Measurements from ENCODE around the gene ACTR6. TPM values are rescaled to one million over a fixed set of nuclear protein-coding genes. Genes with fewer than 3 reads are reported as not detected.

ACTR6 gene
- total RNA-seq, 1 experiment from 2014 or later: 38.8 TPM

DNA sequence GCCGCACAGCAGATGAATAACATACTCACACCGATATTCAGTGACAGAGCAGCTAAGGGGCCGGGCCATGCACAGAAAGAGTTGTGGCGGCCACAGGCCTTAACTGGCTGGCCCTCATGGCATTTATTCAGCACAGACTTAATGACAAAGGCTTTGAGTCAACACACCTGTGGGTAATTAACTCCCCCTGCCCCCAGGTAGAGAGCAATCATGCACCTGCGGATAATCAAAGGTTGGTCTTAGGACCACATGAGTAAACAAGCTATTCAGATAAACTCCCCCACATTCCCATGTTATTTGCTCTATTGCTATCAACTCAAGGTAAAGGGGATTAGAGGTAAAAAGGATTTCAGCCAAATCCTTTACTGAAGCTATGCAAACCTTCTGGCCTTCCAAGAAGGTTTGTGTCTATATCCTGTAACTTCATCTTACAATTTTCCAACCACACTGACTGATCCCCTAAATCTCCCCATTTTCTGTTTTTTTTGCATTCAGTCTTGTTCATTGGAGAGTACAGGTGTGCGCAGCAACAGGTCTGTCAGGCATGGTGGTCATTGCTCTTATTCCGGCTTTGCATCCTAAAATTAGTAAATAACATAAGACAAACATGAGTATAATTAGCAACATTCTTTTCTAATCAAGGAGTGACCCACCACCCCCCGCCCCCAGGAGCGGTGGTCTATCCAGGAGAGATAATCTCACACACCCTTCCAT, 41.1 kb upstream of the ACTR6 start:
- Histone ChIP-seq H3K27ac (ENCODE audit: low read length) (no peak overlapping the region), H3K79me2 (ENCODE audit: low read length) (no peaks in the 10 kb centered on the region), H3K27me3 (ENCODE audit: low read length) (no peaks in the 10 kb centered on the region), H2AFZ (ENCODE audit: low read length) (no peak overlapping the region), H3K4me3 (ENCODE audit: low read length) (no peak overlapping the region), H3K9me3 (ENCODE audit: low read length) (no peaks in the 10 kb centered on the region), H3K9ac (ENCODE audit: low read length) (no peak overlapping the region), H3K9me2 (replicated peaks; ENCODE audit: insufficient read depth, low read length) (no peaks in the 10 kb centered on the region), H3K36me3 (ENCODE audit: insufficient read depth, low read length) (no peaks in the 10 kb centered on the region; the same call in 1 of the 2 replicates), H4K20me1 (ENCODE audit: insufficient read depth, low read depth, low read length) (no peaks in the 10 kb centered on the region), H3K4me1 (ENCODE audit: low read length) (peaks cover 12% of the 10 kb centered on the region), H3K4me2 (ENCODE audit: low read depth, low read length, poor library complexity, severe bottlenecking) (no peak overlapping the region)
- no peak for DNase-seq

DNA sequence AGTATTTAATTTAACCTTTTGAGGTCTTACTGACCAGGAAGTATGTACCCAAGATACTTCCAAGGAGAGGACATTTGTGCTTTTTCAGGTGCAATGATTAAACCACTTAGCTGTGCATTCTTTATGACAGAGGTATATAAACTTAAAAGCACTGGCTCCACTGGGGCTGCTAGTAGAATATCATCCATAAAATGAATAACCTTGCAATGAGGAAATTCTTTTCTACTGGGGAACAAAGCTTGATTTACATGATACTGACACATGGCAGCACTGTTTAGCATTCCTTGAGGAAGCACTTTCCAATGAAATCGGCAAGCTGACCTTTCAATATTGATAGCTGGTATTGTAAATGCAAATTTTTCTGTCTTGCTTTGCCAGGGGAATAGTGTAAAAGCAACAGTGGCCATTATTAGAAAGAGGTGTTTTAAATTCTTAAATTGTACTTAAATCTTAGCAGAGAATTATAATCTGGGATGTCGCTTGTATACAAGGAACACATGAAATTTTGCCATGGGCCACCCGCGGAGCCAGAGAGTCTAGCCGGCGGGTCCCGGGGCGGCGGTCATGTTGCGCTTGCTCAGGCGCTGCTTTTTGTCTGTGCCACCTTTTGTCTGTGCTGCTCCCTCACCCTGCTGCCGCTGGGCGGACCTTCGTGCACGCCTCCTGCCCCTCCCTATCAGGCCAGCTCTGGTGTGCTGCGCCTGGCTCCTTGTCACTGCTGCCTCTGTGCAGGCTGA, 37.0 kb upstream of the ACTR6 start:
- Histone ChIP-seq H3K27ac (ENCODE audit: low read length) (0 out of 2 replicates have a peak overlapping the region, but pooled peaks have one; percentile 8), H4K20me1 (ENCODE audit: insufficient read depth, low read depth, low read length) (no peaks in the 10 kb centered on the region), H3K4me3 (ENCODE audit: low read length) (peak overlapping the region; percentile 37; the same call in 1 of the 2 replicates), H3K9me3 (ENCODE audit: low read length) (no peaks in the 10 kb centered on the region), H3K79me2 (ENCODE audit: low read length) (no peaks in the 10 kb centered on the region), H3K4me1 (ENCODE audit: low read length) (peaks cover 14% of the 10 kb centered on the region), H3K9me2 (replicated peaks; ENCODE audit: insufficient read depth, low read length) (no peaks in the 10 kb centered on the region), H3K9ac (ENCODE audit: low read length) (peak overlapping the region; percentile 25), H2AFZ (ENCODE audit: low read length) (no peak overlapping the region), H3K36me3 (ENCODE audit: insufficient read depth, low read length) (no peaks in the 10 kb centered on the region; the same call in 1 of the 2 replicates), H3K27me3 (ENCODE audit: low read length) (no peaks in the 10 kb centered on the region), H3K4me2 (ENCODE audit: low read depth, low read length, poor library complexity, severe bottlenecking) (peak overlapping the region; percentile 55)
- peak; percentile 83 for DNase-seq

DNA sequence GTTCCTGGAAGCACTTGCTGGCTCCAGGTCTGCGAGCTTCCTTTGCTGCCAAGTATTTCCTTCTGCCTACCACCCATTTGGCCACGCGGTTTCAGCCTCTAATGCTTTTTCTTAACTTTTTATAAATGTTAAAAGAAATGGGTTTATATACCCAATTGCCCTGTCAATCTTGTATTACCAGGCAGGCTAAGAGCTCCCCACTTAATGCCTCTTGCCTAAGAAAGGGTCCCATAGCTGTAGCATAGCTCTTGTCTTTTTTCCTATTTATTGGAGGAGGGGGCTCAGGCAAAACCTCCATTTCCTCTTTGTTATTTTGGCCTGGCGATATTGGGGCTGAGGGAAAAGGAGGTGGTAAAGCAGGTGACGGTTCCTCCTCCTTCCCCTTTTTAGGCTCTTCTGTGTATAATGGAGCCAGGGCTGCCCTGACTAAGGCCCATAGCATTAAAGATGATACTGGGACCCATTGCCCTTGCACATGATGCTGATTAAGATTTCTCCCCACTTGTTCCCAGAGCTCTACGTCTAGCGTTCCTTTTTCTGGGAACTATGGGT, 36.4 kb upstream of the ACTR6 start:
- Histone ChIP-seq H4K20me1 (ENCODE audit: insufficient read depth, low read depth, low read length) (no peaks in the 10 kb centered on the region), H3K4me2 (ENCODE audit: low read depth, low read length, poor library complexity, severe bottlenecking) (peak overlapping the region; percentile 55), H3K4me3 (ENCODE audit: low read length) (peak overlapping the region; percentile 37; the same call in 1 of the 2 replicates), H3K27me3 (ENCODE audit: low read length) (no peaks in the 10 kb centered on the region), H3K4me1 (ENCODE audit: low read length) (peaks cover 14% of the 10 kb centered on the region), H3K9ac (ENCODE audit: low read length) (peak overlapping the region; percentile 25; the same call in 1 of the 2 replicates), H3K79me2 (ENCODE audit: low read length) (no peaks in the 10 kb centered on the region), H3K36me3 (ENCODE audit: insufficient read depth, low read length) (no peaks in the 10 kb centered on the region; the same call in 1 of the 2 replicates), H3K9me2 (replicated peaks; ENCODE audit: insufficient read depth, low read length) (no peaks in the 10 kb centered on the region), H3K9me3 (ENCODE audit: low read length) (no peaks in the 10 kb centered on the region), H2AFZ (ENCODE audit: low read length) (no peak overlapping the region), H3K27ac (ENCODE audit: low read length) (no peak overlapping the region)
- no peak for DNase-seq

DNA sequence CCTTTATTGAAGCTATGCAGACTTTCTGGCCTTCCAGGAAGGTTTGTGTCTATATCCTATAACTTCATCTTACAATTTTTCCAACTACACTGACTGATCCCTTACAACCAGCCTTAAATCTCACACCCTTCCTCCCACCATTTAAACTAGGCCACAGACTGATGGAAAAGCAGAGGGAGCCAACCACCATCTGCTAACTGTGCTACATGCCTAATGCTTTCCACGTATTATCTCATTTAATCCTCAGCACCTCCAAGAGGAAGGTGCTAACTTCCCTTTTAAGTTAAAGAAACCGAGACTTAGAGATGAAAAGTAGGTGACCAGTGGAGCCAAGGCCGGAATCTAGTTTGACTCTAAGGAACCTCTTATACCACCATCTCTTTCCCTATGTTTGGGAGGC, 35.3 kb upstream of the ACTR6 start:
- H3K27ac ChIP-seq (ENCODE audit: low read length): no peak overlapping the region
- no peaks in the 10 kb centered on the region for H3K9me2 ChIP-seq (replicated peaks; ENCODE audit: insufficient read depth, low read length)
- no peaks in the 10 kb centered on the region for H4K20me1 ChIP-seq (ENCODE audit: insufficient read depth, low read depth, low read length)
- H3K9me3 ChIP-seq (ENCODE audit: low read length): no peaks in the 10 kb centered on the region
- H3K36me3 ChIP-seq (ENCODE audit: insufficient read depth, low read length): no peaks in the 10 kb centered on the region; the same call in 1 of the 2 replicates
- H3K4me2 ChIP-seq (ENCODE audit: low read depth, low read length, poor library complexity, severe bottlenecking): no peak overlapping the region
- H3K9ac ChIP-seq (ENCODE audit: low read length): no peak overlapping the region
- H2AFZ ChIP-seq (ENCODE audit: low read length): no peak overlapping the region
- no peak for DNase-seq
- no peaks in the 10 kb centered on the region for H3K79me2 ChIP-seq (ENCODE audit: low read length)
- H3K27me3 ChIP-seq (ENCODE audit: low read length): no peaks in the 10 kb centered on the region
- peaks cover 14% of the 10 kb centered on the region for H3K4me1 ChIP-seq (ENCODE audit: low read length)
- no peak overlapping the region for H3K4me3 ChIP-seq (ENCODE audit: low read length)

DNA sequence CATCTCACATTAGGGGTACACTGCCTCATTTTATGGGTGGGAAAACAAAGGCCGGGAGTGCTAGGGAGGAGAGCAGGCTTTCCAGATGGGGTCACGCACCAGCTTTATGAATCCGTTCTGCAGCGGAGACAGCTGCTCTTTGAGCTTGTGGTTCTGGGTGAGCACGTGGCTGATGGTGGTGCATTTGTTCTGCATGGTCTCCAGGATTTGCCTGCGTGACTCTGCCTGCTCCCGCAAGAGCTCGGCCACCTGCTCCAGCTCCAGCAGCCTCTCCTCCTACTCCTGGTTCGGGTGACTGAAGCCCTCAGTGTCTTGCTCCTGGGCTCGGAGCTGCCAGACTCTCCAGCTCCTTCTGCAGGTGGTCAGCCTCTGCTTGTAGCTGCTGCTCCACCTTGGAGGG, 34.4 kb upstream of the ACTR6 start:
- Histone ChIP-seq H3K9ac (ENCODE audit: low read length) (no peak overlapping the region), H3K4me3 (ENCODE audit: low read length) (no peak overlapping the region), H3K9me3 (ENCODE audit: low read length) (no peaks in the 10 kb centered on the region), H3K9me2 (replicated peaks; ENCODE audit: insufficient read depth, low read length) (no peaks in the 10 kb centered on the region), H3K4me2 (ENCODE audit: low read depth, low read length, poor library complexity, severe bottlenecking) (no peak overlapping the region), H3K4me1 (ENCODE audit: low read length) (peaks cover 14% of the 10 kb centered on the region), H4K20me1 (ENCODE audit: insufficient read depth, low read depth, low read length) (no peaks in the 10 kb centered on the region), H3K79me2 (ENCODE audit: low read length) (no peaks in the 10 kb centered on the region), H2AFZ (ENCODE audit: low read length) (no peak overlapping the region), H3K27me3 (ENCODE audit: low read length) (no peaks in the 10 kb centered on the region), H3K27ac (ENCODE audit: low read length) (no peak overlapping the region), H3K36me3 (ENCODE audit: insufficient read depth, low read length) (no peaks in the 10 kb centered on the region; the same call in 1 of the 2 replicates)
- no peak for DNase-seq

DNA sequence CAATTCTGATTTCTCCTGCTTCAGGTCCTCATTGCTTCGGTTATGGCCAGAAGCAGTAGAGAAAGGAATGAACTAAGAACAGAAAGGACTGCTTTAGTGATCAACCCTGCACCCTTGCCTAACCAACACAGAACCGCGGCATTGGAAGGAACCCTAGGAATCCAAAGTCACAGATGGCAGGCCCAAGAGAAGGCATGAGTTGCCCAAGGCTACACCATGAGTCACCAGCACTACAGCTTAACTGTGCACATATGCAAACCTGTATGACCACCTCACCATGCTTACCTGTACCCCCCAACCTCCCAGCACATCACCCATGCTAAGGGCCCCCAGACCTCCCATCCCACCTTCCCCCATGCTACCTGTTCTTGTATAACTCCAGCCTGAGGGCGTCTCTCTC, 32.1 kb upstream of the ACTR6 start:
- no peak overlapping the region for H3K27ac ChIP-seq (ENCODE audit: low read length)
- DNase-seq: no peak
- H3K4me1 ChIP-seq (ENCODE audit: low read length): peaks cover 12% of the 10 kb centered on the region
- H3K4me2 ChIP-seq (ENCODE audit: low read depth, low read length, poor library complexity, severe bottlenecking): no peak overlapping the region
- H2AFZ ChIP-seq (ENCODE audit: low read length): no peak overlapping the region
- no peaks in the 10 kb centered on the region for H3K9me3 ChIP-seq (ENCODE audit: low read length)
- H3K9me2 ChIP-seq (replicated peaks; ENCODE audit: insufficient read depth, low read length): no peaks in the 10 kb centered on the region
- peaks cover 2% of the 10 kb centered on the region; the same call in 1 of the 2 replicates for H3K36me3 ChIP-seq (ENCODE audit: insufficient read depth, low read length)
- H3K4me3 ChIP-seq (ENCODE audit: low read length): no peak overlapping the region
- H3K79me2 ChIP-seq (ENCODE audit: low read length): no peaks in the 10 kb centered on the region
- no peaks in the 10 kb centered on the region for H4K20me1 ChIP-seq (ENCODE audit: insufficient read depth, low read depth, low read length)
- no peak overlapping the region for H3K9ac ChIP-seq (ENCODE audit: low read length)
- no peaks in the 10 kb centered on the region for H3K27me3 ChIP-seq (ENCODE audit: low read length)

DNA sequence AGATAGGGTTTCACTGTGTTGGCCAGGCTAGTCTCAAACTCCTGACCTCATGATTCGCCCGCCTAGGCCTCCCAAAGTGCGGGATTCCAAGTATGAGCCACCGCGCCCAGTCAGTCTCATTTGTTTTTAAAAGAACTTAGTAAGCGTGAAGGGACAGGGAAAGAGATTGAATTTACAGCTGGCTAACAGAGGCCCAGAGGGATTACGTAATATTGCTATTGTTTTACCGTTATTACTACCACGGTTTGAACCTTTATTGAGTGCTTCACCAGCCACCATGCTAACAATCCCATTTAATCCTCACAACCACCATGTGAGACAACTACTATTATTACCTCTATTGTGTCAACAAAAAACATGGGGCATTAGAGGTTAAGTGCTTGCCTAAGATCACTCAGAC, 31.3 kb upstream of the ACTR6 start:
- Histone ChIP-seq H3K79me2 (ENCODE audit: low read length) (no peaks in the 10 kb centered on the region), H2AFZ (ENCODE audit: low read length) (no peak overlapping the region), H3K36me3 (ENCODE audit: insufficient read depth, low read length) (peaks cover 4% of the 10 kb centered on the region; the same call in 1 of the 2 replicates), H3K4me1 (ENCODE audit: low read length) (peaks cover 4% of the 10 kb centered on the region), H3K27me3 (ENCODE audit: low read length) (no peaks in the 10 kb centered on the region), H3K27ac (ENCODE audit: low read length) (no peak overlapping the region), H3K9me3 (ENCODE audit: low read length) (no peaks in the 10 kb centered on the region), H4K20me1 (ENCODE audit: insufficient read depth, low read depth, low read length) (no peaks in the 10 kb centered on the region), H3K4me3 (ENCODE audit: low read length) (no peak overlapping the region), H3K9me2 (replicated peaks; ENCODE audit: insufficient read depth, low read length) (no peaks in the 10 kb centered on the region), H3K4me2 (ENCODE audit: low read depth, low read length, poor library complexity, severe bottlenecking) (no peak overlapping the region), H3K9ac (ENCODE audit: low read length) (no peak overlapping the region)
- no peak for DNase-seq

DNA sequence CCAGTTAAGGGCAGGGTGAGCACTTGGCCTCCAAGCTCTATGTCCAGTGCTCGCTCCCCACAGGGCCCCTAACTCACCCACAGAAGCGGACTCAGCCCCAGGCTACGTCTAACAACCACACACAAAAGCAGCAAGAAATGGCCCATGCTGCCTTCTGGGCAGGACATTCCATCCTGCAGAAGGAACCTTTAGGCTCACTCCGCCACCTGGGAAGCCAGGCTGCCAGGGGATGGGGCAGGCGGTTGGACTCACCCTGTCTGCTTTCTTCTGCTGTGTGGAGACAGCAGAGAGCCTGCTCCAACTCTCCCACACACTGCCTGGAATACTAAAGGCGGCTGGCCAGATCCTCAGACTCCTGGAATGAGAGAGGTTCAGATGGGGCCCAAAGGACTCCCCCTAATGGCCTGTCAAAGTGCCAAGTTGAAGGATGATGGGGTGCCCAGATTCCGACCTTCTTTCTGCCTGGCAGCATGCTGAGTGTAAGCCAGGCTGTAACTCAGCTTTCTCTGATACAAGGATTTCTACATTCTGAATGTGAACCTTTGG, 30.2 kb upstream of the ACTR6 start:
- Histone ChIP-seq H2AFZ (ENCODE audit: low read length) (no peak overlapping the region), H3K9me2 (replicated peaks; ENCODE audit: insufficient read depth, low read length) (no peaks in the 10 kb centered on the region), H3K4me1 (ENCODE audit: low read length) (no peaks in the 10 kb centered on the region), H3K4me3 (ENCODE audit: low read length) (no peak overlapping the region), H3K27me3 (ENCODE audit: low read length) (no peaks in the 10 kb centered on the region), H3K9me3 (ENCODE audit: low read length) (no peaks in the 10 kb centered on the region), H3K9ac (ENCODE audit: low read length) (no peak overlapping the region), H4K20me1 (ENCODE audit: insufficient read depth, low read depth, low read length) (no peaks in the 10 kb centered on the region), H3K79me2 (ENCODE audit: low read length) (no peaks in the 10 kb centered on the region), H3K27ac (ENCODE audit: low read length) (no peak overlapping the region), H3K36me3 (ENCODE audit: insufficient read depth, low read length) (peaks cover 8% of the 10 kb centered on the region; the same call in 1 of the 2 replicates), H3K4me2 (ENCODE audit: low read depth, low read length, poor library complexity, severe bottlenecking) (no peak overlapping the region)
- no peak for DNase-seq

Measured in Karpas-422 (cell line).